Measurements from ENCODE around the gene RPP30. TPM values are rescaled to one million over a fixed set of nuclear protein-coding genes. Genes with fewer than 3 reads are reported as not detected.

RPP30 gene
- total and polyA plus RNA-seq, 11 donors, result 26.4 to 39.9 (median 32.0) TPM

DNA sequence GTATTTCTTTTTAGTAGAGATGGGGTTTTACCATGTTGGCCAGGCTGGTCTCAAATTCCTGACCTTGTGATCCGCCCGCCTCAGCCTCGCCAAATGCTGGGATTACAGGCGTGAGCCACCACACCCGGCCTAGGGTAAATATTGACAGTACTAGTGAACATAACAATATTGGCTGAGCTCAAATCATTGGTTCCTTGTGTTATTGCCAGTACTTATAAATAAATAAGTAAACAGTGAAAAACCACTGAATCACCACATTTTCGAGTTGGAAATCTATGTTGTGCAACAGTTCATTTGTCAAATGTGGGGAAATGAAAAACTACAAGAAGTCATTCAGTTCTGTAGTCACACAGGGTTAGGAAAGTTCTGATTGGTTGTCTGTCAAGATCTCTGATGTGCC lies 15.8 kb downstream of the RPP30 start:
- peaks cover 0 to 99% (median 87%) of the 10 kb centered on the region in 9 donors for H3K36me3 ChIP-seq
- WGBS, 4 donors, result 94 to 95% (median 95%) methylated on average over 6 of the region's 6 CpGs

DNA sequence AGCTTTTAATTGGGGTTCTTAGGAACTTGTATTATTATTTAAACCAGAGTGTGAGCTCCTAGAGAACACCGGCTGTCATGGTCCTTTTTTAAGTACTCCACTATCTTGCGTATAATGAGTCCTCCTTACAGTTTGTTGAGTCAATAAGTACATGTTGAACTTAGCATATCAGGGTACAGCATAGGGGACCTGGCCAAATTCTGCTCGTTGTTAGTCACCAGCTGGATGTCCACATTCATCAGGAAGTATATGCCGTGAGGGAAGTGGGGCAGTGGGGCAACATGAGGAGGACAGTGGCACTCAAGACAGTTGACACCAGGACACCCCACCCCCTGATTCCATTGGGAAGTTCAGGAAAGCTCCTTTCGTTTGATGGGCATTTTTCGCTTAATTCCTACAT lies 16.6 kb downstream of the RPP30 start:
- H3K36me3 ChIP-seq, result peaks cover 0 to 99% (median 88%) of the 10 kb centered on the region in 9 donors
- ATAC-seq, result no peak
- no peaks in the 10 kb centered on the region for H3K9me3 ChIP-seq
- no peaks in the 10 kb centered on the region for H3K27me3 ChIP-seq
- no peak for TF ChIP-seq POLR2A (IDR thresholded peaks at IDR 0.05)
- TF ChIP-seq, protein P1, sequence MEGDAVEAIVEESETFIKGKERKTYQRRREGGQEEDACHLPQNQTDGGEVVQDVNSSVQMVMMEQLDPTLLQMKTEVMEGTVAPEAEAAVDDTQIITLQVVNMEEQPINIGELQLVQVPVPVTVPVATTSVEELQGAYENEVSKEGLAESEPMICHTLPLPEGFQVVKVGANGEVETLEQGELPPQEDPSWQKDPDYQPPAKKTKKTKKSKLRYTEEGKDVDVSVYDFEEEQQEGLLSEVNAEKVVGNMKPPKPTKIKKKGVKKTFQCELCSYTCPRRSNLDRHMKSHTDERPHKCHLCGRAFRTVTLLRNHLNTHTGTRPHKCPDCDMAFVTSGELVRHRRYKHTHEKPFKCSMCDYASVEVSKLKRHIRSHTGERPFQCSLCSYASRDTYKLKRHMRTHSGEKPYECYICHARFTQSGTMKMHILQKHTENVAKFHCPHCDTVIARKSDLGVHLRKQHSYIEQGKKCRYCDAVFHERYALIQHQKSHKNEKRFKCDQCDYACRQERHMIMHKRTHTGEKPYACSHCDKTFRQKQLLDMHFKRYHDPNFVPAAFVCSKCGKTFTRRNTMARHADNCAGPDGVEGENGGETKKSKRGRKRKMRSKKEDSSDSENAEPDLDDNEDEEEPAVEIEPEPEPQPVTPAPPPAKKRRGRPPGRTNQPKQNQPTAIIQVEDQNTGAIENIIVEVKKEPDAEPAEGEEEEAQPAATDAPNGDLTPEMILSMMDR (IDR thresholded peaks at IDR 0.05), result no peak
- H3K4me3 ChIP-seq, result no peak overlapping the region
- no peak for DNase-seq
- H3K4me1 ChIP-seq, result peaks cover 0 to 12% (median 0%) of the 10 kb centered on the region in 12 donors
- intact Hi-C loops (cut with DNase I), result no loop called here
- H3K27ac ChIP-seq, result no peak overlapping the region
- 88 to 91% (median 90%) methylated on average over 6 of the region's 6 CpGs for WGBS, 4 donors

More for the DNA sequence above, 15.8 kb downstream of the RPP30 start:
- no peak for DNase-seq
- no peak for ATAC-seq
- Histone ChIP-seq H3K4me3 (no peak overlapping the region), H3K27me3 (no peaks in the 10 kb centered on the region), H3K4me1 (peaks cover 0 to 12% (median 0%) of the 10 kb centered on the region in 12 donors), H3K27ac (no peak overlapping the region), H3K9me3 (no peaks in the 10 kb centered on the region)
- intact Hi-C loops (cut with DNase I), result no loop called here
- TF ChIP-seq, protein P1 (IDR thresholded peaks at IDR 0.05), result no peak
- no peak for TF ChIP-seq POLR2A (IDR thresholded peaks at IDR 0.05)

DNA sequence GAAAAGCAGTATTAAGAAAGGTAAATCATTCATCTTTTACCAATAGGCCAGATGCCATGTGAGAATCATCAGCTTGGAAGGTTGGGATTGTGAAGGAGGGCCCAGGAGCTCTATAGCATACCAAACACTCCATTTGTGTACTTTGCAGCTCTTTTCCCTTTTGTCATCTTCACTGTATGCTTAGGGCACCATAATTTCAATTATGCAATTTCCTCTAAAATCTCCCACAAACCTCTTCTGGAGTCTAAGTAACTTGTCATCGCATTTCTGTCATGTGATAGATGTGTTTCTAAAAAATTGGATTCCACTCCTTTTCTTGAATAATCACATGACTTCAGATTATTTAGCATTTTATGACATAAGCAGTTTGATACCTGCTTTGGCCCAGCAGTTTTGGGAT lies 17.9 kb downstream of the RPP30 start:
- ATAC-seq (no peak), DNase-seq (no peak)
- no peak overlapping the region for H3K27ac ChIP-seq
- H3K27me3 ChIP-seq, result no peaks in the 10 kb centered on the region
- TF ChIP-seq, protein P1 (IDR thresholded peaks at IDR 0.05), result no peak
- no peak for TF ChIP-seq POLR2A (IDR thresholded peaks at IDR 0.05)
- WGBS, 4 donors, result 82 to 98% (median 93%) methylated on average over 1 of the region's 1 CpG
- H3K4me3 ChIP-seq, result no peak overlapping the region
- no peaks in the 10 kb centered on the region for H3K9me3 ChIP-seq
- intact Hi-C loops (cut with DNase I), result no loop called here
- peaks cover 0 to 99% (median 89%) of the 10 kb centered on the region in 9 donors for H3K36me3 ChIP-seq
- H3K4me1 ChIP-seq, result peaks cover 0 to 7% (median 0%) of the 10 kb centered on the region in 12 donors

DNA sequence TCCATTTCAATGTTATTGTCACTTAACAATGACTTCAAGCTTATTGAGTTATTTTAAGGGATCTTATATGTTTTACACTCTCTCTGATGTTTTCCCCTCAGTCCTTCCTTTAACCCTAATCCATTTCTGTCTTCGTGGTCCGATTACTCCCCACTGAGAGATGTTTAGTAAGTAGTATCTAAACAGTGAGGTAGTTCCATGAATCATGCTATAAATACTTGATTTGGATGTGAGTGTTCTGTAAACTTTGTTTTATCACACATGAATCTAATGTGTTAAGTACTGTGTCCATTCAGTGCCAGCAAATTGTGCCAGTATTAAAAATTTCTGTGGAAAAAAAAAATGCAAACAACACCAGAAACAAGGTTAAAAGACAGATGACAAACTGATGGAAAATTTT lies 18.6 kb downstream of the RPP30 start:
- no peak for ATAC-seq

More for the DNA sequence above, 18.6 kb downstream of the RPP30 start:
- TF ChIP-seq, protein P1 (IDR thresholded peaks at IDR 0.05), result no peak
- TF ChIP-seq POLR2A (IDR thresholded peaks at IDR 0.05), result no peak
- Histone ChIP-seq H3K36me3 (peaks cover 0 to 100% (median 89%) of the 10 kb centered on the region in 9 donors), H3K27me3 (no peaks in the 10 kb centered on the region), H3K27ac (no peak overlapping the region), H3K4me1 (no peaks in the 10 kb centered on the region), H3K9me3 (no peaks in the 10 kb centered on the region), H3K4me3 (no peak overlapping the region)
- no peak for DNase-seq
- intact Hi-C loops (cut with DNase I), result no loop called here
- WGBS, 4 donors, result 91 to 97% (median 95%) methylated on average over 2 of the region's 2 CpGs
